Measurements from ENCODE around the gene C19orf73.

C19orf73 gene

GRCh38 chr19:49120868-49121267 lies 1.9 kb upstream of the C19orf73 start:
- no peak for DNase-seq

GRCh38 chr19:49120325-49120683 lies 1.4 kb upstream of the C19orf73 start:
- DNase-seq = no peak

DNA sequence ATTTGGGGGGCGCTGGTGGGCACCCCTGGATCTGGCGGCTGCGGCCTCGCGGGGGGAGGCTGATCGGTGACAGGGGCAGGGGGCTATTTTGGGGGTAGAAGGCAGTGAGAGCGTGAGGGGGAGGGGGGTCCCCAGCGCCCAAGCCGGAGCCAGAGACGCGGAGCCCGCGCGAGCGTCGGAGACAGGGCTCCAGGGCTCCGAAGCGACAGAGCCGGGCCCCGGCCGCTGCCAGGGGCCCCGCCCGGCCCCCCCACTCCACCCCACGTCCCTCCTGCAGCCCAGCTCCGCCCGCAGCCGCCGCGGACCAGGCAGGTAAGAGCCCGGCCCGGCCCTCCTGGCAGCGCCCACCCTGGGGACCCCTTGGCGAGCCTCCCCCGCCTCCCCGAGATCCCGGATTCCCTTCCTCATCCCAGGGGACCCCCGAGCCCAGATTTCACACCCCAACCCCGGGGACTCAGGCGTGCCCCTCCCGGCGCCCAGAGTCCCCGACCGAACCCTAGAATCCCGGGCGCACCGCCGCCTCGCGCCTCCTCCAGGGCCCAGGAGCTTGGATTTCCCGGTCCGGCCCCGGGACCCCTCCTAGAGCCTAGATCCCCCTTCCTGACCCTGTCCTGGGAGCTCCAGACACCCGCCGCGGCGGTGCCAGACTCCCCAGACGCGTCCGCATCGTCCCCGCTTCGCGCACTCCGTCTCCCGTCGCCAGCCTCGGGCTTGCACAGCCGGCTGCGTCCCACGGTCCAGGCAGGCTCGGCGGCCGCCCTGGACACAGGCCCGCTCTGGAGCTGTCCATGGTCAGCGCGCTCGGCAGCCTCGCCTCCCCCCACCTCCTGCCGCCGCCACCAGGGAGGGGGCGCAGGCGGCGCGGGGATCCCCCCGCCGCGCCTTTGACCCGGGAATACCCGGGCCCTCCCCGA lies 725 bp upstream of the C19orf73 start, which contains the start of gene PPFIA3:
Gene PPFIA3 (plus strand): TSS at position 134 of the 914 bp plus-strand sequence. CDS start 8,330 bp downstream, outside the sequence.
- DNase-seq = no peak

DNA sequence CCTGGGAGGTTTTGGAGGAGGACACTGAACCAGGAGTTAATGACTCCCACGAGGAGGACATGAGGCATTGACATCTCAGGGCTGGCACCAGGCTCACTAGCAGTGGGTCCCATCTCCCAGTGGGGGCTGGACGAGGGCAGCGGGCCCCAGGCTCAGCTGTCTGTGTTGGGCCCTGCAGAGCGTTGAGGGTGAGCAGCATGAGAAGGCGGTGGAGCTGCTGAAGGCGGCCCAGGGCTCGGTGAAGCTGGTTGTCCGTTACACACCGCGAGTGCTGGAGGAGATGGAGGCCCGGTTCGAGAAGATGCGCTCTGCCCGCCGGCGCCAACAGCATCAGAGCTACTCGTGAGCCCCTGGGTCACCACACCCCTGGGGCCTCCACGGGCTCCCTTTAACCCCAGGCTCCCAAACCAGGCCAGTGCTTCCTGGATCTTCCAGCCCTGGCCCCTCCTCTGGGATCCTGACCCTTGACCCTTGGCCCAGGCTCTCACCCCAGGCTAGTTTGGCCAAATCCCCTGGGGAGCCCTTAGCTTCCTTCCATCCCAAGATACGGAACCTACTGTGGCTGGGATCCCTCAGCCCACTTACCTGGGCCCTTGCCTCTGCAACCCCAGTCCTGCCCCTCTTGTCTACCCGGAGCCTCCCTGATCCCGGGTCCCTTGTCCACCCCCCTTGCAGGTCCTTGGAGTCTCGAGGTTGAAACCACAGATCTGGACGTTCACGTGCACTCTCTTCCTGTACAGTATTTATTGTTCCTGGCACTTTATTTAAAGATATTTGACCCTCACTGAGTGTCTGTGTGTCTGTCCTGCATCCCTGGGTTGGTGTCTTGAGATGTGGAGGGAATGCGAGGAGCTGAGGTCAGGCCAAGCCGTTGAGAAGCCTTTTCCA lies 1.0 kb downstream of the C19orf73 start:
- no peak for DNase-seq

- no peak for DNase-seq
These were observed 2.4 kb downstream of the C19orf73 start for GRCh38 chr19:49116544-49116943.

DNA sequence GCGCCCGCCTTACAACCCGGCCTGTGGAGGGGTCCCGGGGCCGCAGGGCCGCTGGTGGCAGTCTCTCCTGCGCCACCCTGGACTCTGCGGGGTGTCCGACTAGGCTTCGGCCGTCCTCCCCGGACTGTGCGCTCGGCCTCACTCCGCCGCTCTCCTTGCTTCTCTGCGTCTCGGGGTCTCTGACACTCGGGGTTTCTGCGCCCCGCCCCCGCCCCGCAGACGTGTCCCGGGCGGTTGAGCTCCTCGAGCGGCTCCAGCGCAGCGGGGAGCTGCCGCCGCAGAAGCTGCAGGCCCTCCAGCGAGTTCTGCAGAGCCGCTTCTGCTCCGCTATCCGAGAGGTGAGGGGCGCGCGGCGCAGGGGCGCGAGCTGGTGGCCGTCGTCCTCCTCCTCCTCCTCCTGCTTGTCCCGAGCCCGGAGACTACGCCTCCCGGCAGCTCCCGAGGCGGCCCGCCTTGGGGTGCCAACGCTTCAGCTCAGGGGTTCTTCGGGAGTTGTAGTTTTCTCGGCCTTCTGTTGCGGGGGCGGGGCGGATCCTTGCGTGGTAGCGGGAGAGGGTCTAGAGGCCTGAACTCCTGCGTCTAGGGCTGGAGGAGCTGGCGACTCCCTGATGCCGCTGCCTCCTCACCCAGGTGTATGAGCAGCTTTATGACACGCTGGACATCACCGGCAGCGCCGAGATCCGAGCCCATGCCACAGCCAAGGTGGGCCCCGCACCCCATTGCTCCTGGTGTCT lies 4.1 kb downstream of the C19orf73 start:
- peak; percentile 31 for DNase-seq

GRCh38 chr19:49113762-49114629 lies 4.9 kb downstream of the C19orf73 start, which contains the start of gene LIN7B:
Gene LIN7B (plus strand): TSS chr19:49114370. CDS start chr19:49114405, 35 bp downstream.
- DNase-seq = peak; percentile 61

DNA sequence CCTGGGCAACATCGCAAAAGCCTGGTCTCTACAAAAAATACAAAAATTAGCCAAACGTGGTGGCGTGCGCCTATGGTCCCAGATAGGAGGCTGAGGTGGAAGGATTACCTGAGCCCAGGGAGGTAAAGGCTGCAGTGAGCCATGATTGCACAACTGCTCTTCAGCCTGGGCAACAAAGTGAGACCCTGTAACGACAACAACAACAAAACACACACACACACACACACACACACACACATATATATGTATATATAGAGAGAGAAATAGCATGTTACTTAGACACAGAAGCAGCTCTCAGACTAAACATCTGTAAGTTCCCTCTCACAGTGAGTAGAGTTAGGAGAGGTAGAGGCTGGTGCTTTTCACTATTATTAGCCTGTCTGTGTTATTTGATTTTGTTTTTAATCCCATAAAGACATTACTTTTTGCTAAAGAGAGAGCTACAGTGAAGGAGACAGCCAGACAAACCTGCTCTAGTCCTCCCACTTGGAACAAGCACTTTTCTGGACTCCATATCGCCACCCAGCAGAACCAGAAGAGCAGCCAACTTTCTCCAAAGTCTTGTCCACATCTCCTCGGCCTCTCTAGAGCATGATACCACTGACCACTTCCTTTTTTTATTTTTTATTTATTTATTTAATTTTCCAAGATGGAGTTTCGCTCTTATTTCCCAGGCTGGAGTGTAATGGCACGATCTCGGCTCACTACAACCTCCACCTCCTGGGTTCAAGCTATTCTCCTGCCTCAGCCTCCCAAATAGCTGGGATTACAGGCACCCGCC lies 7.5 kb downstream of the C19orf73 start:
- DNase-seq = no peak

DNA sequence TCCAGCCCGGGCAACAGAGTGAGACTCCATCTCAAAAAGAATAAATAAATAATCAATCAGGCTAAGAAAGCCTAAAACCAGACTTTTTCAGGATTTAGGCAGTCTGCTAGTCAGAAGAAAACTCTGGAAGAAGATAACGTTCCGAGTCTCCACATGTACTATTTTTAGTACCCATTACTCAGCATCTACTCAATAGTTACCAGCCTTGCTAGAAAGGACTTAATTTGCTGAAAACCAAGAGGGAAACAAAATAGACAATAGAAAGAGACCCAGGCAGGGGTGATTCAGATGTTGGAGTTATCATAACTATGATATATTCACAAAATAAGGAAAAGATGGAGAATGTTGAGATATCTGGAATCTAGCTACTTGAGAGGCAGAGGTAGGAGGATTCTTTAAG lies 8.4 kb downstream of the C19orf73 start:
- no peak for DNase-seq

DNA sequence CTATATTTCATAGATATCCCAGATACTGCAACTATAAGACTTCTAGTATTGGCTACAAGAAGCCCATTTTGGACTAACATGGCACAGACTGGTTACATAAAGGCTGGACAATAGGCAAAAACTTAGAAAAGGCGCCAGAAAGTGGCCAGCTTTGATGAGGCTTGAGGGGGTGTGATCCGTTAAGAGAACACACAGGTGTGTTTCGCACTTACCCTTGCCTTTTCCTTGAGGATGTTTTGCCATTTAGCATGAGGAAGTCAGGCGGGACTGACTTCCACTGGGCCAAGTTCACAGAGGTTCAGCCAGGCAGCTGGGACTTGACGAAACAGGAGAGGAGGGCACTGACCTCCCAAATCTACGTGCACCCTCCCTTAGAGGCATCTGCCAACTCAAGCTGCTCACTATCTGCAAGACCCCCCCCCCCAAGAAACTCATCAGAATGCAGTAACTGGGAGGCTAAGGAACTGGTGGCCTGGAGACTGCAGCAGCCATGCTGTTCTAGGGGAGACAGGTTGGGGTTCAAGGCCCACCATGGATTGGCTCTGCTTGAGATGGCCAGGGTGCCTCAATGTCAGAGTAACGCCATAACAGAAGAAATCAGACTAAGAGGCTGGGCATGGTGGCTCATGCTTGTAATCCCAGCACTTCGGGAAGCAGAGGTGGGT lies 9.2 kb downstream of the C19orf73 start:
- DNase-seq = no peak

DNA sequence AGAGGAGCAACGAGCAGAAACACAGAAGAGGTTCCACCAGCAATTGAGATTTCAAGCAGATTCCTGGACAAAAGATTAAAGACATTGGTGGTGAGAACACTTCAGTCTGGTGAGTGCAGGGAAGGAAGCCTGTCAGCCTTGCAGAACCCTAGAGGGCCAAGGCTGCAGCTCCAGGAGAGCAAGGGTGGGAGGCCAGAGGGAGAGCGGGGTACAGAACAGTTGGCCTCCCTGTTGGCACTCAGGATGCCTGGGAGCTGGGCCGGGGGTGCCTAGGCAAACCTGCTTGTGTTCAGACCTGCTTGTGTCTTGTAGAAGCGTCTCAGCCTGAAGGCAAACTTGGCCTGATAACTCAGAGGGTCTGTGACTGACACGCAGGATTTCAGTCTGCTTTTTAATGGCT lies 9.9 kb downstream of the C19orf73 start:
- DNase-seq = no peak

- no peak for DNase-seq
These were observed 11.1 kb downstream of the C19orf73 start for GRCh38 chr19:49107625-49108459.

DNA sequence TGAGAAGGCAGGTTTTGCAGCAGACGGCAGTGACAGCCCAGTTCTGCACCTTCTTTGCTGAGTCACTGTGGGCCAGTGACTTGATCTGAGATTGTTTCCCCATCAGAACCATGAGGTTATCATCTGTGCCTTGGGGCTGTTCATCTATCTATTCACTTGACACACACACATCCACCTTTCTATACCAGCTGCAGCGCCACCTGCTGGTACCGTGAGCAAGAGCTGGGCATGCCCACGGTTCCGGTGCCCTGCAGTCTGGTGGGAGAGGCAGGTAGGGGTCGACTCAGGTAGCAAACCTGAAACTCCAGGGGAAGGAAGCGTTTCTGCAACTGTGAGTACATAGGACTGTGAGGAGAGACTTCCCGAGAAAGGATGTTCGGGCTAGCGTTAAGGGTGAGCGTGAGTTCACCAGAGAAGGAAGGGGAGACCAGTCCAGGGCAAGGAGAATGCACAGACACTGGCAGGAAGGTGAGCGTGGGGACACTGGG lies 12.3 kb downstream of the C19orf73 start:
- DNase-seq = peak; percentile 33

- no peak for DNase-seq
These were observed 14.6 kb downstream of the C19orf73 start for GRCh38 chr19:49104229-49104864.

DNA sequence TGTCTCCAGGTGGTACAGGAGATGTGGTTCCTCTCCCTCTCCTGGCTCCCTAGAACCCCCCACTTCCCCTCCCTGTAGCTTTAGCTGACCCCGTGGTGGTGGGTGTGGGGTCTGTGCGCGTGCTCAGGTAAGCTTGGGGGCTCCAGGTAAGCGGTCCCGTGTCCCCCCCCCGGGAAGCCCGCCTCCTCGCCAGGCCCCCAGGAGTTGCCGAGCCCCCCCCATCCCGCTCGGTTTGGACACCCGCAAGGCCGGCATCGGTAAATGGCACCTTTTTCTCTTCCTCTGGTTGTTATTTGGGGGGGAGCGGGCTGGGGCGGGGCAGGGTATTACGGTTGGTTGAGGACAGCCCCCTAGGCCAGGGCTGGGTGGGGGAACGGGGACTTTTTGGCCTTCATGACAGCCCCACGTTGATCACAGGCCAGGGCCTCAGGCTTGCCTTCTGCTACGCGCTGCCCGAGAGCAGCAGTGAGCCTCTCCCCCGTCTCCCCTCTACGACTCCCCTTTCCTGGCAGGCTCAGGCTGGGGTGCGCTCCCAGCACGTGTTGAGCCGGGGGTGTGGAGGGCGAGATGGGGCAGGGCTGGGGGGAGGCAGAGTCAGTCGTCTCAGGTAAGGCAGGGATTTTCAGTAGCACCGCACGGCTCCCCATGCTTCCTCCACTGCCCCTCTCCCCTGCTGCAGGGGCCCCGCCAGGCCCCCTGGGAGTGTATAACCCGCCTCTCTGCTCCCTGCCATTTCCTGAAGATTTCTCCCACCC lies 15.4 kb downstream of the C19orf73 start:
- no peak for DNase-seq

GRCh38 chr19:49102303-49102702 lies 16.6 kb downstream of the C19orf73 start:
- no peak for DNase-seq

DNA sequence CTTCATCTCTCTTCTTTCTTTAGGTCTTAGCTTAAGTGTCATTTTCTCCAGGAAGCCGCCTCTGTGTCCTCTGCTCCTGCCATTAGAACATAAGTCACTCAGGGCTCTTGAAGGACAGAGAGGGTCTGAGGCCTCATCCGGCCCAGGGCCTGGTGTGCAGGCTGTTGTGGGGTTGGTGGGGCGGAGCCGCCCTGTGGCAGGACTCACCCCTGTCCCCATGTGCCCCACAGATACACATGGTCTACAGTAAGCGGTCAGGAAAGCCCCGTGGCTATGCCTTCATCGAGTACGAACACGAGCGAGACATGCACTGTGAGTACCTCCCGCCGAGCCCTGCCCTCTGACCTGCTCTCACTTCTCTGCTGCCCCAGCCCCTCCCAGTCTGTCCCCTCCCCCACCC lies 17.8 kb downstream of the C19orf73 start:
- no peak for DNase-seq

- DNase-seq = no peak
These were observed 20.1 kb downstream of the C19orf73 start for GRCh38 chr19:49098795-49099194.

All from NCI-H345 (cell line).